ENCODE measurements around the gene PPP4R3A. TPM values are rescaled to one million over a fixed set of nuclear protein-coding genes. Genes with fewer than 3 reads are reported as not detected.

The PPP4R3A gene
- total RNA-seq, 1 experiment from 2014 or later: 148 TPM

DNA sequence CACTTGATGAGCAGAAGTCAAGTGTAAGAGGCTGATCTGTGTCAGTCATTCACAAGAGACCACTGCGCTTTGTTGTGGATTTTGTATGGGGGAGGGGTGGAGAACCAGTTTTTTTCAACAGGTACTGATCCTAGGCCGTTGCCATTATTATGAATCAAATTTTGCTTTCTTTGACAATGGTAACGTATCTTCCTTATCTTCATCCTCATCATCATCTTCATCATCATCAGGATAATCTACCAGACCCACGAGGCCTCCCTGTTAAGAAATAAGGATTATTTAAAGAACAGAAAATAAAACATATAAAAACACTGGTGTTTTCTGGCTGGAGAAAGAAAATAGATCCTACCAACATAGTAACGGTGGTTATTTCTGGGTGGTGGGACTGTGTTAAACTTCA is 51.5 kb downstream of the PPP4R3A start:
- H3K4me2 ChIP-seq (ENCODE audit: insufficient read depth, insufficient read length, low read length): no peak overlapping the region

More for the DNA sequence above, 51.5 kb downstream of the PPP4R3A start:
- Histone ChIP-seq H2BK20ac (ENCODE audit: low read depth, low read length, poor library complexity, severe bottlenecking) (no peak overlapping the region), H2BK15ac (ENCODE audit: low read depth, low read length) (no peak overlapping the region), H4K91ac (ENCODE audit: insufficient read length, low read depth, low read length) (no peak overlapping the region), H4K5ac (ENCODE audit: insufficient read length, low read depth, low read length) (no peak overlapping the region), H3K23me2 (ENCODE audit: insufficient read length, low read depth, low read length, poor library complexity, severe bottlenecking) (no peaks in the 10 kb centered on the region), H4K8ac (replicated peaks; ENCODE audit: insufficient read length, low read depth, low read length) (no peak overlapping the region), H3K4ac (ENCODE audit: low read depth, low read length) (no peak overlapping the region), H3K79me1 (ENCODE audit: insufficient read depth, low read depth, low read length, poor library complexity, severe bottlenecking) (no peaks in the 10 kb centered on the region), H3K4me1 (ENCODE audit: insufficient read depth, low read length) (no peaks in the 10 kb centered on the region), H2AFZ (ENCODE audit: low read length) (no peak overlapping the region), H3T11ph (ENCODE audit: low read length) (no peak overlapping the region), H3K9me3 (ENCODE audit: control insufficient read depth, low read depth, low read length) (no peaks in the 10 kb centered on the region), H3K18ac (ENCODE audit: insufficient read length, low read depth, low read length) (no peak overlapping the region), H2BK120ac (ENCODE audit: low read depth, low read length, poor library complexity, severe bottlenecking) (no peak overlapping the region), H2BK12ac (ENCODE audit: insufficient read length, low read depth, low read length) (no peak overlapping the region), H3K14ac (ENCODE audit: insufficient read depth, low read length) (no peak overlapping the region), H2AK5ac (ENCODE audit: insufficient read length, low read length) (no peak overlapping the region), H4K20me1 (ENCODE audit: control insufficient read depth, insufficient read depth, insufficient read length) (no peaks in the 10 kb centered on the region), H3K23ac (ENCODE audit: insufficient read length, low read depth, low read length) (no peak overlapping the region), H3K56ac (ENCODE audit: insufficient read length, low read depth, low read length) (no peak overlapping the region), H3K27me3 (ENCODE audit: insufficient read depth, low read length) (no peaks in the 10 kb centered on the region), H3K9ac (ENCODE audit: extremely low read depth, insufficient read length, low read length) (no peak overlapping the region), H2BK5ac (ENCODE audit: insufficient read length, low read length) (no peak overlapping the region), H3K79me2 (ENCODE audit: insufficient read depth, low read length) (no peaks in the 10 kb centered on the region), H3K27ac (ENCODE audit: insufficient read length, low read depth, low read length) (no peak overlapping the region)
- DNase-seq: no peak
- peaks cover 29 to 79% (median 63%) of the 10 kb centered on the region in 3 experiments for H3K36me3 Mint-ChIP-seq (ENCODE audit: insufficient read depth in 1 of 3, low read depth in 3 of 3)
- H3K27me3 Mint-ChIP-seq (ENCODE audit: low read depth): no peaks in the 10 kb centered on the region
- no peak overlapping the region for H3K4me3 Mint-ChIP-seq
- no peaks in the 10 kb centered on the region for H3K9me3 Mint-ChIP-seq
- 0 out of 7 replicates have a peak overlapping the region, but pooled peaks of 1 of the 3 experiments have one; percentile 14 for H3K27ac Mint-ChIP-seq
- peaks cover 0 to 8% of the 10 kb centered on the region in 2 experiments; a peak in 2 of 4 replicates for H3K4me1 Mint-ChIP-seq
- TF ChIP-seq, protein P1, sequence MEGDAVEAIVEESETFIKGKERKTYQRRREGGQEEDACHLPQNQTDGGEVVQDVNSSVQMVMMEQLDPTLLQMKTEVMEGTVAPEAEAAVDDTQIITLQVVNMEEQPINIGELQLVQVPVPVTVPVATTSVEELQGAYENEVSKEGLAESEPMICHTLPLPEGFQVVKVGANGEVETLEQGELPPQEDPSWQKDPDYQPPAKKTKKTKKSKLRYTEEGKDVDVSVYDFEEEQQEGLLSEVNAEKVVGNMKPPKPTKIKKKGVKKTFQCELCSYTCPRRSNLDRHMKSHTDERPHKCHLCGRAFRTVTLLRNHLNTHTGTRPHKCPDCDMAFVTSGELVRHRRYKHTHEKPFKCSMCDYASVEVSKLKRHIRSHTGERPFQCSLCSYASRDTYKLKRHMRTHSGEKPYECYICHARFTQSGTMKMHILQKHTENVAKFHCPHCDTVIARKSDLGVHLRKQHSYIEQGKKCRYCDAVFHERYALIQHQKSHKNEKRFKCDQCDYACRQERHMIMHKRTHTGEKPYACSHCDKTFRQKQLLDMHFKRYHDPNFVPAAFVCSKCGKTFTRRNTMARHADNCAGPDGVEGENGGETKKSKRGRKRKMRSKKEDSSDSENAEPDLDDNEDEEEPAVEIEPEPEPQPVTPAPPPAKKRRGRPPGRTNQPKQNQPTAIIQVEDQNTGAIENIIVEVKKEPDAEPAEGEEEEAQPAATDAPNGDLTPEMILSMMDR (conservative IDR thresholded peaks at IDR 0.05): no peak
- no CpG with 5 or more reads among the region's 5 CpGs for WGBS (ENCODE audit: extremely low coverage, insufficient read length, low lambda C conversion rate)
